Activated CD8-positive, alpha-beta memory T cell treated with anti-CD3 and anti-CD28 coated beads for 48 hours (primary cell): Measurements from ENCODE around the gene ACSS2.
"Not testable (repeated sequence)": the region's sequence is repeated elsewhere in the genome, so short reads cannot be mapped to it uniquely, and the experiment has no call there.

Experiments used
- DNase-seq, 3 experiments: peaks; one replicate each; pipeline ENCODE4 v3.0.0-alpha.2; 2020; ENCODE audit warnings: low read depth in 2 of 3, low spot score in 2 of 3

ACSS2 gene

GRCh38 chr20:34873583-34874093 is 2.8 kb upstream of the ACSS2 start:
- DNase-seq: no peak

- DNase-seq: peak in 1 of 3 experiments; percentile 26
These were observed 2.2 kb upstream of the ACSS2 start for GRCh38 chr20:34874094-34874654.

GRCh38 chr20:34875642-34876405 is 588 bp upstream of the ACSS2 start:
- no peak for DNase-seq

- DNase-seq: no peak
These were observed 3.9 kb downstream of the ACSS2 start for GRCh38 chr20:34880215-34880850.

GRCh38 chr20:34880971-34881370 is 4.6 kb downstream of the ACSS2 start:
- not testable (repeated sequence) for DNase-seq

GRCh38 chr20:34881689-34882088 is 5.3 kb downstream of the ACSS2 start:
- DNase-seq: no peak

- DNase-seq: no peak
These were observed 6.8 kb downstream of the ACSS2 start for GRCh38 chr20:34883087-34883688.

- DNase-seq: no peak
These were observed 7.4 kb downstream of the ACSS2 start for GRCh38 chr20:34883809-34884208.

- no peak for DNase-seq
These were observed 7.8 kb downstream of the ACSS2 start for GRCh38 chr20:34884260-34884659.

- DNase-seq: no peak
These were observed 9.7 kb downstream of the ACSS2 start for GRCh38 chr20:34886122-34886521.

GRCh38 chr20:34887023-34887422 is 10.6 kb downstream of the ACSS2 start:
- no peak for DNase-seq

- DNase-seq: no peak
These were observed 12.1 kb downstream of the ACSS2 start for GRCh38 chr20:34888468-34888867.

GRCh38 chr20:34891166-34892062 is 15.0 kb downstream of the ACSS2 start:
- DNase-seq: no peak

- DNase-seq: no peak
These were observed 16.3 kb downstream of the ACSS2 start for GRCh38 chr20:34892671-34893070.

- no peak for DNase-seq
These were observed 18.3 kb downstream of the ACSS2 start for GRCh38 chr20:34894723-34895122.

GRCh38 chr20:34895465-34895864 is 19.1 kb downstream of the ACSS2 start:
- DNase-seq: no peak

GRCh38 chr20:34896086-34896621 is 19.7 kb downstream of the ACSS2 start:
- no peak for DNase-seq

- not testable (repeated sequence) for DNase-seq
These were observed 21.7 kb downstream of the ACSS2 start for GRCh38 chr20:34898129-34898528.

GRCh38 chr20:34898731-34899130 is 22.3 kb downstream of the ACSS2 start:
- not testable (repeated sequence) for DNase-seq

- no peak for DNase-seq
These were observed 27.8 kb downstream of the ACSS2 start for GRCh38 chr20:34904202-34904621.
